ENCODE data around the gene TFEB.

The TFEB gene

GRCh38 chr6:41639809-41640371 lies 95.5 kb downstream of the TFEB start:
- no peak overlapping the region for H3K9ac ChIP-seq (ENCODE audit: low read length in 2 of 2)
- peaks cover 30% of the 10 kb centered on the region for H3K4me1 ChIP-seq (ENCODE audit: control insufficient read depth, insufficient read depth, low read length)
- no peaks in the 10 kb centered on the region for H3K9me3 ChIP-seq (ENCODE audit: control insufficient read depth in 2 of 2, low read length in 2 of 2)
- no peak overlapping the region for H3K4me3 ChIP-seq (ENCODE audit: low read length in 2 of 2)
- peaks cover 21 to 37% of the 10 kb centered on the region in 2 donors for H3K27me3 ChIP-seq (ENCODE audit: control insufficient read depth in 1 of 2, insufficient read depth in 2 of 2, low read length in 2 of 2)
- H3K27ac ChIP-seq (ENCODE audit: low read length), result no peak overlapping the region
- no peaks in the 10 kb centered on the region for H3K36me3 ChIP-seq (ENCODE audit: control insufficient read depth in 2 of 2, insufficient read depth in 2 of 2, low read length in 2 of 2)

DNA sequence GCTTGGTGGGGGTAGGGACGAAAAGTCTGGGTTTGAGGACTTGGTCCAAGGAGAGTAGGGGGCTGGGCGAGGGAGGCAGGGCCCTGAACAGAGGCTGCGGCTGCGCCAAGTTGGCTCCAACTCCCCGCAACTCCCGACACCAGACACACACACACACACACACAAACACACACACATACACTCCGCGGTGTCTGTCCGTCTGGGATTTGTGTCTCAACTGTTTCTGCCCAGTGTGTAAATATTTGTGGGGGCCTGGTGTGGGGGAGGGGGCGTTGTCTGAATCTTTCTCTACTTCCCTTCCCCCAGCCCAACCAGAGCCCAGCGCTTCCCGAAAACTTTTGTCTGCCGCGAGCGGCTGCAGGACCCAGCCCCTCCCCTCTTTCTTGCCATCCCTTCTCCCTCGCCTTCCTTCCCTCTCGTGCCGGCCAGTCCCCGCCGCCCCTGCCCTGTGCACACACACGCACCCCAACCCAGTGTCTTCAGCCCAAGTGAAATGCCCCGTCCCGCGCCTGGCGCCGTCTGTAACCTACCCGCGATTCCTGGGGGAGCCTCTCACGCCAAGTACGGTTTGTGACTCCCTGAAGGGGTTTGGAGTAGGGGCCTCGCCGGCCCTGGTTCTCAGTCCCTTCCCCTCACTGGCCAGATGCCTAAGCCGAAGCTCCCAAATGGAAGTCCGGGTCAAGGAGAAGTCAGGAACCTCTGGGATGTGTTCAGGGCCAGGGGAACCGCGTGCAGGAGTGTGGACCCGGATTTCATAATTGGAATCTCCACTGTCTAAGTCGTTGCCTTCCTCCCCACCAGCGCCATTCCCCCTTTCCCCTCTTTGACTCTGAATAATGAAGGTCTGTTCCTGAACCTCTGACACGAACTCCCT lies 96.2 kb downstream of the TFEB start:
- H3K27ac ChIP-seq (ENCODE audit: low read length), result no peak overlapping the region
- H3K27me3 ChIP-seq (ENCODE audit: control insufficient read depth in 1 of 2, insufficient read depth in 2 of 2, low read length in 2 of 2), result peaks cover 26 to 37% of the 10 kb centered on the region in 2 donors
- peak overlapping the region; percentile 43 to 69 for H3K4me3 ChIP-seq (ENCODE audit: low read length in 2 of 2)
- H3K9me3 ChIP-seq (ENCODE audit: control insufficient read depth in 2 of 2, low read length in 2 of 2), result no peaks in the 10 kb centered on the region
- no peak overlapping the region for H3K9ac ChIP-seq (ENCODE audit: low read length in 2 of 2)
- H3K4me1 ChIP-seq (ENCODE audit: control insufficient read depth, insufficient read depth, low read length), result peaks cover 30% of the 10 kb centered on the region
- no peaks in the 10 kb centered on the region for H3K36me3 ChIP-seq (ENCODE audit: control insufficient read depth in 2 of 2, insufficient read depth in 2 of 2, low read length in 2 of 2)

- peak within 1 kb of the TSS in 1 of 2 donors; percentile 3 for H3K9ac ChIP-seq (ENCODE audit: low read length in 2 of 2)
- peaks cover 28 to 41% of the 10 kb centered on the region in 2 donors for H3K27me3 ChIP-seq (ENCODE audit: control insufficient read depth in 1 of 2, insufficient read depth in 2 of 2, low read length in 2 of 2)
- peaks cover 30% of the 10 kb centered on the region for H3K4me1 ChIP-seq (ENCODE audit: control insufficient read depth, insufficient read depth, low read length)
- no peaks in the 10 kb centered on the region for H3K36me3 ChIP-seq (ENCODE audit: control insufficient read depth in 2 of 2, insufficient read depth in 2 of 2, low read length in 2 of 2)
- H3K9me3 ChIP-seq (ENCODE audit: control insufficient read depth in 2 of 2, low read length in 2 of 2), result no peaks in the 10 kb centered on the region
- peak within 1 kb of the TSS; percentile 48 to 69 for H3K4me3 ChIP-seq (ENCODE audit: low read length in 2 of 2)
- H3K27ac ChIP-seq (ENCODE audit: low read length), result no peak within 1 kb of the TSS
These were observed 97.1 kb downstream of the TFEB start, which contains the start of gene MDFI for GRCh38 chr6:41638002-41638934. TSS of gene MDFI (plus strand) at chr6:41638468. CDS start at chr6:41638750, 282 bp downstream.

- Histone ChIP-seq H3K4me3 (ENCODE audit: low read length in 2 of 2) (peak overlapping the region; percentile 48 to 69), H3K4me1 (ENCODE audit: control insufficient read depth, insufficient read depth, low read length) (peaks cover 30% of the 10 kb centered on the region), H3K27ac (ENCODE audit: low read length) (no peak overlapping the region), H3K9ac (ENCODE audit: low read length in 2 of 2) (peak overlapping the region in 1 of 2 donors; percentile 3), H3K27me3 (ENCODE audit: control insufficient read depth in 1 of 2, insufficient read depth in 2 of 2, low read length in 2 of 2) (peaks cover 28 to 41% of the 10 kb centered on the region in 2 donors), H3K9me3 (ENCODE audit: control insufficient read depth in 2 of 2, low read length in 2 of 2) (no peaks in the 10 kb centered on the region), H3K36me3 (ENCODE audit: control insufficient read depth in 2 of 2, insufficient read depth in 2 of 2, low read length in 2 of 2) (no peaks in the 10 kb centered on the region)
These were observed 98.0 kb downstream of the TFEB start for GRCh38 chr6:41637194-41638001.

- H3K4me1 ChIP-seq (ENCODE audit: control insufficient read depth, insufficient read depth, low read length), result peaks cover 26% of the 10 kb centered on the region
- no peaks in the 10 kb centered on the region for H3K9me3 ChIP-seq (ENCODE audit: control insufficient read depth in 2 of 2, low read length in 2 of 2)
- no peak overlapping the region for H3K4me3 ChIP-seq (ENCODE audit: low read length in 2 of 2)
- H3K27ac ChIP-seq (ENCODE audit: low read length), result no peak overlapping the region
- H3K9ac ChIP-seq (ENCODE audit: low read length in 2 of 2), result no peak overlapping the region
- H3K36me3 ChIP-seq (ENCODE audit: control insufficient read depth in 2 of 2, insufficient read depth in 2 of 2, low read length in 2 of 2), result no peaks in the 10 kb centered on the region
- peaks cover 30 to 41% of the 10 kb centered on the region in 2 donors for H3K27me3 ChIP-seq (ENCODE audit: control insufficient read depth in 1 of 2, insufficient read depth in 2 of 2, low read length in 2 of 2)
These were observed 98.6 kb downstream of the TFEB start for GRCh38 chr6:41636833-41637193.

DNA sequence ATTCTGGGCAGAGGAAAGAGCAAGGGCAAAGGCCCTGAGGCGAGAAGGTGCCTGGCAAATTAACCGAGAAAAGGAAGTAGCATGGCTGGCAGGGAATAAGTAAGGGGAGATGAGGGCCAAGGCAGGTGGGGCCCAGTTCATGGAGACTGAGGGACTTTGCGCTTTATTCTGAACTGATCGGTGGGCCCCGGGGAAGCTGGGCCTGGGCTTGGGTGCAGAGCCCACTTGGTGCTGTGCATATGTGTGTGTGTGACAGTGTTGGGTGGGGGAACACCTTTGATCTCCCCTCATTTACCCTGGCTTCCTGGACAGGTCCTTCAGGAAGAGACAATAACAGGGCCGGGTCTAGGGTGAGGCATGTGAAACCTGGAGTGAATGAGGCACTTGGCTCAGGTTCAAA lies 100.0 kb downstream of the TFEB start:
- Histone ChIP-seq H3K4me1 (ENCODE audit: control insufficient read depth, insufficient read depth, low read length) (peaks cover 24% of the 10 kb centered on the region), H3K27ac (ENCODE audit: low read length) (no peak overlapping the region)

GRCh38 chr6:41634657-41635056 lies 100.8 kb downstream of the TFEB start:
- no peaks in the 10 kb centered on the region for H3K36me3 ChIP-seq (ENCODE audit: control insufficient read depth in 2 of 2, insufficient read depth in 2 of 2, low read length in 2 of 2)

More for the DNA sequence above, 100.0 kb downstream of the TFEB start:
- H3K4me3 ChIP-seq (ENCODE audit: low read length in 2 of 2), result no peak overlapping the region
- no peaks in the 10 kb centered on the region for H3K9me3 ChIP-seq (ENCODE audit: control insufficient read depth in 2 of 2, low read length in 2 of 2)
- H3K27me3 ChIP-seq (ENCODE audit: control insufficient read depth in 1 of 2, insufficient read depth in 2 of 2, low read length in 2 of 2), result peaks cover 30 to 41% of the 10 kb centered on the region in 2 donors
- no peaks in the 10 kb centered on the region for H3K36me3 ChIP-seq (ENCODE audit: control insufficient read depth in 2 of 2, insufficient read depth in 2 of 2, low read length in 2 of 2)
- no peak overlapping the region for H3K9ac ChIP-seq (ENCODE audit: low read length in 2 of 2)

More at GRCh38 chr6:41634657-41635056, 100.8 kb downstream of the TFEB start:
- Histone ChIP-seq H3K9me3 (ENCODE audit: control insufficient read depth in 2 of 2, low read length in 2 of 2) (no peaks in the 10 kb centered on the region), H3K9ac (ENCODE audit: low read length in 2 of 2) (no peak overlapping the region), H3K4me3 (ENCODE audit: low read length in 2 of 2) (no peak overlapping the region), H3K27me3 (ENCODE audit: control insufficient read depth in 1 of 2, insufficient read depth in 2 of 2, low read length in 2 of 2) (peaks cover 28 to 37% of the 10 kb centered on the region in 2 donors), H3K4me1 (ENCODE audit: control insufficient read depth, insufficient read depth, low read length) (peaks cover 20% of the 10 kb centered on the region), H3K27ac (ENCODE audit: low read length) (no peak overlapping the region)

Data from stomach smooth muscle (tissue), 2 donors.